GM19239 (cell line): ENCODE measurements around the gene JADE2.

Experiments
- DNase-seq: peaks from one replicate; pipeline ENCODE4 v3.0.0; 2011; ENCODE audit warnings: low spot score; ENCODE audit not compliant: insufficient read length
- FAIRE-seq: peaks from 2 replicates; lab custom pipeline; 2011; peaks lifted over from hg19 to GRCh38; lab: Jason Lieb, UNC

Gene JADE2

DNA sequence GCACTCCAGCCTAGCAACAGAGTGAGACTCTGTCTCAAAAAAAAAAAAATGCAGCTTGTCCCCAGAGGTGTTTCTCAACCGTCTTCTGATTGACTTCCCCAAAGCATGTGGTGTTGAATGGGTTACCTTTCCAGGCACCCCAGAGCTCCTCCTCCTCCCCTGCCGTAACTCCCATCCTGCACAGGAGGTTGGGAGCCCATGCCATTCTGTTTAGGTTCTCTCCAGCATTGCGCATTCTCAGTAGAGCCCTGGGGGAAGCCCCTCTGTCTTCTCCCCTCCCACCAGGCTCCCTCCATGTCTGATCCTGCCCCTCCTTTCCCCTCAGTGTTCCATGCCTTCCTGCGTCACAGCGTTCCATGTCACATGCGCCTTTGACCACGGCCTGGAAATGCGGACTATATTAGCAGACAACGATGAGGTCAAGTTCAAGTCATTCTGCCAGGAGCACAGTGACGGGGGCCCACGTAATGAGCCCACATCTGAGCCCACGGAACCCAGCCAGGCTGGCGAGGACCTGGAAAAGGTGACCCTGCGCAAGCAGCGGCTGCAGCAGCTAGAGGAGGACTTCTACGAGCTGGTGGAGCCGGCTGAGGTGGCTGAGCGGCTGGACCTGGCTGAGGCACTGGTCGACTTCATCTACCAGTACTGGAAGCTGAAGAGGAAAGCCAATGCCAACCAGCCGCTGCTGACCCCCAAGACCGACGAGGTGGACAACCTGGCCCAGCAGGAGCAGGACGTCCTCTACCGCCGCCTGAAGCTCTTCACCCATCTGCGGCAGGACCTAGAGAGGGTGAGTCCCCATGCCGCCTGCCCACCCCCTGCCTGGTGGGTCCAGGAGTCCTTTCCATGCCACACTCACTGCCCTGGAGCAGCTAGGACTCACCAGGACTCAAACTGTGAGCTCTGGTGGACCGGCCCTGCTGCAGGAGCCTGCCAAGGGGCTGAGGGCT, 40.6 kb downstream of the JADE2 start:
- no peak for FAIRE-seq
- DNase-seq: no peak

DNA sequence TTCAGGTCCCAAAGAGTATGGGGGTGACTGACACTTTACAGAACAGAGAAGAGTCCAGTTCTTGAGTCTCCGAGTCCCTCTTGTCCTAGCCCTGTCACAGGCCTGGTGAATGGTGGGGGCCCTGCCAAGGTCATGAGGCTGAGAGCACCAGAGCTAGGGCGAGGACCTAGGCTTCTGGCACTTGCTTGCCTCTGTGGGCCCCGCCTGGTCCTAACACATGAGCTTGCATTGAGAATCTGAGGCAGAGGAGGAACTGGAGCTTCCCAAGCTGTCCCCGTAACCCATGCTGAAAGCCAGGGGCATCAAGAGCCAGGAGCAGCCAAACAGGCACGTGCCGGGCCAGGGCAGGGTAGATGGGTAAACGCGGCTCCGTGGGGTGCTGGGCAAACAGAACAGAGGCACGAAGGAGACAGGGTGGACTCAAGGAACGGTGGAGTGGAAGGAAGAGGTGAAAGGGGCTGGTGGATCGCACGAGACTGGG, 41.3 kb downstream of the JADE2 start:
- FAIRE-seq (no peak), DNase-seq (no peak)

- FAIRE-seq: no peak
- no peak for DNase-seq
Observed at GRCh38 chr5:134567641-134568336, 42.3 kb downstream of the JADE2 start.

DNA sequence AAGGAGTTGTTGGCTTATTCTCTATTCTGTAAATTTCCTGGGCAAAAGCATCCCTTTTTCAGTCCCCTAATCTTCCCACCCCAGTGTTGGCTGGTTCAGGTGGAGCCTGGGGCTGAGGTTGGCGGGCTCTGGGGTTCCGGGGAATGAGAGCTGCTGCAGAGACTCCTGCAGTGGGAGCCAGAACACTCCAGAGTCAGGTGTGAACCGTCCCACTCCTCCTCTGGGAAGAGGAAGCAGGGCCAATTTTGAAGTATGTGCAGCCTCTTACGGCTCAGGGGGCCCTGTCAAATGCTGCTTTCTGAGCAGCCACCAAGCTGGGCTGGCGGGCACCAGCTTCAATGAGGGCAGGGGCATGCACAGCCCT, 42.8 kb downstream of the JADE2 start:
- DNase-seq (no peak), FAIRE-seq (no peak)

DNA sequence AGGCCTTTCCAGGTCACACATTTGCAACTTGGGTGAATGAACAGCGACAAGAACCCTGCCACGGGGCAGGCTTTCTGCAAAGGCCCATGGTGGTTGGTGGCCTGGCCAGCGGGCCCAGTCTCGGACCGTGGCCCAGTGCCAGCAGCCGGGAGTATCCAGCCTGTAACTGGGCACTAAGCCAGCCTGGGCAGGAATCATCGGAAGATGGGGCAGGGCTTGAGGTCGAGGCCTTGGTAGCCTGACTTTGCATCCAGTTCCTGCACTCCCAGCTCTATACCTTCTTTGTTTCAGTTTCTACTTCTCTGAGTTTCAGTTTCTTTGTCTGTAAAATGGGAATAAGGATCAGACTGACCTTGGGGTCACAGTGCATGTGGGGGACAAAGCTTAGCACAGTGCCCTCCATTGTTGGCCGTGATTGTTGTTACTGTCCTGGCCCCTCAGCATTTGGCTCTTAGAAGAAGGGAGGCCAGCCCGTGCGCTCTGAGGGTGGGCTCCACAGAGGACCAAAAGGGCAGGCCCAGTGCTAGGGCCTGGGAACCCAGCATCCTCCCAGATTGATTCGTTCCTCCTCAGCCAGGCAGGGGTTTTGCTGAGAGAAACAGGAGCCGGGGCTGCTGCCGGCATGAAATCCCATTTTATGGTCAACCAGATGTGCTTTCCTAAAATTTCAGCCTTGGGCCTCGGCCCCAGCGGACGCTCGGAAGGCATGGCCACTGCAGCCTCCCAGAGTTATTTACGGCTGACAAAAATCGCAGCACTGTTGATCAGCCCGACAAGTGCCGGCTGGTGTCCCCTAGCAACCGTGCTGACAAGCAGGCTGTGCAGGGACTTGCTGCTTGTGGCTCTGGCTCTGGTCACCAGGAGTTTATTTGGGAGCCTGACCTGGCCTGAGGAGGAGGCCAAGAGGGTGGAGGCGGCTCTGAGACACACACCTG, 43.6 kb downstream of the JADE2 start:
- no peak for DNase-seq
- FAIRE-seq: no peak

GRCh38 chr5:134569758-134570364, 44.4 kb downstream of the JADE2 start:
- DNase-seq (no peak), FAIRE-seq (no peak)

GRCh38 chr5:134570365-134570758, 44.9 kb downstream of the JADE2 start:
- DNase-seq: no peak
- FAIRE-seq: no peak

- FAIRE-seq (no peak), DNase-seq (no peak)
Observed at GRCh38 chr5:134570886-134571285, 45.4 kb downstream of the JADE2 start.

- no peak for FAIRE-seq
- no peak for DNase-seq
Observed at GRCh38 chr5:134571693-134572405, 46.4 kb downstream of the JADE2 start.

- no peak for FAIRE-seq
- DNase-seq: no peak
Observed at GRCh38 chr5:134572811-134573210, 47.3 kb downstream of the JADE2 start.

- DNase-seq (no peak), FAIRE-seq (no peak)
Observed at GRCh38 chr5:134574521-134574920, 49.1 kb downstream of the JADE2 start.

DNA sequence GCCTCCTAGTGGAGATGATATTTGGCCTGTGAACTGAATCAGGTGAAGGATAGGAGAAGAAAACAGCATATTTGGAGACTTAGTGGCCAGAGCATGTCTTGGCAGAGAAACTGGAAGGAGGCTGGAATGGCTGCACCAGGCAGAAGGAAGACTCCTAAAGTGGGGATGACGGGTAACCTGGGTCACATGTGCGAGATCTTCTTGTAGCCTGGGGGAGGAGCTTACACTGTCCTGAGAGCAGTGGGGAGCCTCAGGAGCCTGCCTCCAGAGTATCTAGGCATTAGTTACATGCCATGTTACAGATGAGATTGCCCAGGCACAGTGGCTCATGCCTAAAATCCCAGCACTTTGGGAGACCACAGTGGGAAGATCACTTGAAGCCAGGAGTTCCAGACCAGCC, 49.8 kb downstream of the JADE2 start:
- DNase-seq: no peak
- no peak for FAIRE-seq

DNA sequence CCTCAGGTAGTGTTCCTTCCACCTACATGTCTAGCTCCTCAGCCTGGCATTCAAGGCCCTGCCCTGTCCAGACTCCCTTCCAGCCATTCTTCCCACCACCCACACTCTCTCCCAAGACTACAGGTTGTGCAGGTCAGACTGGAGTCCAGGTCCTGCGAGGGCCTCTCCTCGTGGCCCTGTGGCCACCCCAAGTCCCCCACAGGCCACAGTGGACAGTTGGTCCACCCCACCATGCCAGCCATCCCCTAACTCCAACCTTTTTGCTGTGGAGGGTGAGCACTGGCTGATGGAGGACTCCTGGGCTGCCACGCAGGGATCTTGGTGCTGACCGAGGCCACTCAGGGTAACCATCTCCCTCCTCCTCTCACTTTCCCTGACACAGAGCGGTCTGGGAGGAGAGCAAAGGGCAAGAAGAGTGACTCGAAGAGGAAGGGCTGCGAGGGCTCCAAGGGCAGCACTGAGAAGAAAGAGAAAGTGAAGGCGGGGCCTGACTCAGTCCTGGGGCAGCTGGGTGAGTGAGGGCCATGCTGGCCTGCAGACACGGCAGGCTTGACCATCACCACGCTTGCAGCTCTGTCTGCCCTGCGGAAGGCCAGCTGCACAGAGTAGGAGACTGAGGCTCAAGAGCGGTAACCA, 51.0 kb downstream of the JADE2 start:
- no peak for DNase-seq
- no peak for FAIRE-seq

GRCh38 chr5:134577022-134577795, 51.7 kb downstream of the JADE2 start:
- no peak for FAIRE-seq
- no peak for DNase-seq

DNA sequence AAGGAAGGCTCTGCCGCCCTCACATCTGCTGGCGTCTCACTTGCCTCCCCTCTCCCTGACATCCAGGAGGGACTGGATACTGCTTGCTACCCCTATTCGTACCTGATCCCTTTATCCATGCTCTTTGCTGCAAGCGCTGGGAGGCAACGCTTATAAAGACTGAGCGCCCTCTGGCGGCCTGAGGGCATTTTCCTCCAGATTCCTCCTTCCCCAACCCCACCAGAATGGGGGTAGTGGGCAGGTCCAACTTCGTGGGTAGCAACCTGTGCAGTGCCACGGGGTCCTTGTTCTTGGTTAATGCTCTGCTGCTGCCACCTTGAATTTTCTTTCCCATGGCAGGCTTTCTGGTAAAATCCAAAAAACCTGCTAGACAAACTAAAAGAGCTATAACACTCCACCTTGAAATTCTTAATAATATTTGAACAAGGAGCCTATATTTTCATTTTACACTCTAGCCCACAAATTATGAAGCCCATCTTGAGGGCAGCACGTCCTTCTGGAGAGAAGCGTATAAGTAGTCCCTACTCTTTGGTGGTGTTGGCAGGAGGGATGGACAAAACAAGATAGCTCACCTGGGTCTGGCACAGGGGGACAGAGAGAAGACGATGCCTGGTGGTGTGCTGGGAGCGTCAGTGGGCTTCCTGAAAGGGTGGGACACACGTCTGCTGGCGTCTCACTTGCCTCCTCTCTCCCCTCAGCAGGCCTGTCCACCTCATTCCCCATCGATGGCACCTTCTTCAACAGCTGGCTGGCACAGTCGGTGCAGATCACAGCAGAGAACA, 52.5 kb downstream of the JADE2 start:
- FAIRE-seq: peak; percentile 87

GRCh38 chr5:134578578-134579283, 53.3 kb downstream of the JADE2 start:
- DNase-seq (no peak), FAIRE-seq (no peak)

More for the DNA sequence above, 52.5 kb downstream of the JADE2 start:
- peak; percentile 82 for DNase-seq

DNA sequence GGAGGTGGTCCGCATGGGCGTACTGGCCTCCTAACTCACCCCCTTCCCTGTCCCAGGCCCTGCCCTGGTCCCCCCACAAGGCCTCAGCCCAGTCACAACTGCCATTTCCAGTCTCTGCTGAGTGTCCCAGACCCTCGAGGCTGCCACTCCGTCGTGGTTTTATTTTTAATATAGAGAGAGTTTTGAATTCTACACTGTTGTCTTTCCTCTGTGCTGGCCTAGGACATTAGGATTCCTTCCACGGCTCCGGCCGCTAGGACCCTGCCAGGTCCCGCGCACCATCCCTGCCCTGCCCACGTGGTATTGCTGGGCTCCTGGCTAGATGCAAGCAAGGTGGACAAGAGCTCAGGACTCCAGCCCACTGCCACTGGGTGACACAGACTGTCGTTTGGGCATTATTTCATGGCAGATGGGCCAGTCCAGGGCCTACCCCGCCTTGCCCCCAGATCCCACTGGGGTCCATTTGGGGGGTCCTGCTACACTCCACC, 53.9 kb downstream of the JADE2 start:
- FAIRE-seq: no peak
- no peak for DNase-seq
